CD4-positive, alpha-beta T cell treated with Interleukin-2 at 100 ng/mL for 4 hours (primary cell): ENCODE results near the gene RAB27A.
A peak's percentile ranks its signal among the peaks of the same experiment; 100 is the strongest.
"Not testable (repeated sequence)": the region's sequence is repeated elsewhere in the genome, so short reads cannot be mapped to it uniquely, and the experiment has no call there.

Source experiments
- DNase-seq: peaks from one replicate; pipeline ENCODE4 v3.0.0-alpha.2; 2020; ENCODE audit warnings: low spot score

RAB27A gene

GRCh38 chr15:55289746-55290527 lies at the start of gene RAB27A:
Gene RAB27A (minus strand): TSS chr15:55289813. CDS start chr15:55234934, 54,879 bp downstream.
- peak; percentile 73 for DNase-seq

- no peak for DNase-seq
Measured at GRCh38 chr15:55337160-55337559, 47.5 kb upstream of the RAB27A start.

GRCh38 chr15:55334997-55335396 lies 45.4 kb upstream of the RAB27A start:
- no peak for DNase-seq

GRCh38 chr15:55334371-55334770 lies 44.8 kb upstream of the RAB27A start:
- no peak for DNase-seq

GRCh38 chr15:55327387-55327786 lies 37.8 kb upstream of the RAB27A start:
- no peak for DNase-seq

- no peak for DNase-seq
Measured at GRCh38 chr15:55322467-55322866, 32.9 kb upstream of the RAB27A start.

- no peak for DNase-seq
Measured at GRCh38 chr15:55320963-55321362, 31.4 kb upstream of the RAB27A start.

GRCh38 chr15:55320238-55320550 lies 30.6 kb upstream of the RAB27A start:
- DNase-seq: no peak

GRCh38 chr15:55319537-55320237 lies 30.1 kb upstream of the RAB27A start:
- no peak for DNase-seq

- peak; percentile 83 for DNase-seq
Measured at GRCh38 chr15:55318588-55319494, 29.2 kb upstream of the RAB27A start, which contains the start of the genes PIGB and PIGBOS1. Gene PIGB (plus strand): TSS chr15:55319222. CDS start chr15:55319251, 29 bp downstream. Gene PIGBOS1 (minus strand): TSS chr15:55319123. CDS start chr15:55317792, 1,331 bp downstream.

GRCh38 chr15:55302801-55303200 lies 13.2 kb upstream of the RAB27A start:
- not testable (repeated sequence) for DNase-seq

- no peak for DNase-seq
Measured at GRCh38 chr15:55297315-55297714, 7.7 kb upstream of the RAB27A start.

- DNase-seq: peak; percentile 88
Measured at GRCh38 chr15:55290528-55291057, 980 bp upstream of the RAB27A start.

GRCh38 chr15:55289011-55289745 lies 435 bp downstream of the RAB27A start:
- DNase-seq: peak; percentile 36

- no peak for DNase-seq
Measured at GRCh38 chr15:55288006-55288717, 1.5 kb downstream of the RAB27A start.

- not testable (repeated sequence) for DNase-seq
Measured at GRCh38 chr15:55286442-55287189, 3.0 kb downstream of the RAB27A start.

GRCh38 chr15:55284426-55284825 lies 5.2 kb downstream of the RAB27A start:
- DNase-seq: no peak

- DNase-seq: no peak
Measured at GRCh38 chr15:55283379-55284147, 6.0 kb downstream of the RAB27A start.

- peak; percentile 65 for DNase-seq
Measured at GRCh38 chr15:55282284-55282833, 7.3 kb downstream of the RAB27A start.
